Natural killer cell (primary cell): Measurements from ENCODE around the gene MYH7. TPM values are rescaled to one million over a fixed set of nuclear protein-coding genes. Genes with fewer than 3 reads are reported as not detected.
"Not testable (repeated sequence)": the region's sequence is repeated elsewhere in the genome, so short reads cannot be mapped to it uniquely, and the experiment has no call there.

Experiments
- ATAC-seq, 3 donors: fragments of 150-1000 bp in 2 of 3; fragments of 200-7000 bp in 1 of 3; cut with Tn5 transposase; 1 replicate in 1 of 3; 2 replicates in 2 of 3; pipeline ENCODE4 v1.10.0; 2021; ENCODE audit warnings: mild to moderate bottlenecking in 2 of 3, moderate library complexity in 2 of 3
- DNase-seq, 2 donors: peaks; one replicate each; pipeline versions ENCODE4 v3.0.0 to v3.0.0-alpha.2; 2013 to 2021; ENCODE audit warnings: mixed read lengths in 1 of 2
- H3K27ac ChIP-seq: one replicate; pipeline ENCODE4 v1.5.1; 2013; ENCODE audit warnings: mild to moderate bottlenecking, low read length
- H3K27me3 ChIP-seq: one replicate; pipeline ENCODE4 v1.6.1; 2013; ENCODE audit warnings: low read length; ENCODE audit not compliant: control insufficient read depth, insufficient read depth
- H3K36me3 ChIP-seq: one replicate; pipeline ENCODE4 v1.6.1; 2013; ENCODE audit warnings: low read length; ENCODE audit not compliant: control insufficient read depth, insufficient read depth
- H3K4me1 ChIP-seq: one replicate; pipeline ENCODE4 v1.6.1; 2013; ENCODE audit warnings: low read length; ENCODE audit not compliant: control insufficient read depth, insufficient read depth
- H3K4me3 ChIP-seq: one replicate; pipeline ENCODE4 v1.5.1; 2013; ENCODE audit warnings: low read length
- H3K9me3 ChIP-seq: one replicate; pipeline ENCODE4 v1.6.1; 2013; ENCODE audit warnings: low read length; ENCODE audit not compliant: control insufficient read depth, insufficient read depth
- H3K27ac Mint-ChIP-seq, 2 donors: one replicate each; pipeline ENCODE4 v1.8.0; 2022; ENCODE audit warnings: mild to moderate bottlenecking in 2 of 2, mixed read lengths in 2 of 2, moderate library complexity in 1 of 2
- H3K27me3 Mint-ChIP-seq, 2 donors: one replicate each; pipeline ENCODE4 v1.8.0; 2022; ENCODE audit warnings: low read depth in 2 of 2, mixed read lengths in 2 of 2
- H3K36me3 Mint-ChIP-seq: one replicate; pipeline ENCODE4 v1.8.0; 2022; ENCODE audit warnings: mixed read lengths
- H3K4me1 Mint-ChIP-seq, 2 donors: one replicate each; pipeline ENCODE4 v1.8.0; 2022; ENCODE audit warnings: mixed read lengths in 2 of 2
- H3K4me3 Mint-ChIP-seq: one replicate; pipeline ENCODE4 v1.8.0; 2022; ENCODE audit warnings: mild to moderate bottlenecking, moderate library complexity, mixed read lengths
- H3K9me3 Mint-ChIP-seq, 2 donors: one replicate each; pipeline ENCODE4 v1.8.0; 2022; ENCODE audit warnings: mixed read lengths in 2 of 2
- WGBS: methylation state at CpG from one replicate; pipeline ENCODE4 v1.1.7; 2013; ENCODE audit warnings: missing lambda C conversion rate; ENCODE audit not compliant: insufficient coverage; 5-methylcytosine and 5-hydroxymethylcytosine counted together
- intact Hi-C: fragments of 100-400 bp; cut with micrococcal nuclease; formaldehyde crosslinking; loops from one replicate; pipeline ENCODE4 v1.14.2; 2022
- total RNA-seq, 4 donors: library from RNA; stranded (reverse); fragments of 120-200 nt in 1 of 4; gene quantifications; one replicate each; pipeline versions ENCODE4 v1.2.3 to v1.2.4, GENCODE V29; 2013 to 2022
- TF ChIP-seq, protein P1 (sequence below): fragments of 200-600 bp; IDR thresholded peaks from one replicate; pipeline ENCODE4 v1.8.0; 2022; ENCODE audit warnings: antibody characterized with exemption

Gene MYH7
- total RNA-seq, 3 donors from 2014 or later (not counting 1 experiment from before 2014, with no cell fraction given), result not detected

DNA sequence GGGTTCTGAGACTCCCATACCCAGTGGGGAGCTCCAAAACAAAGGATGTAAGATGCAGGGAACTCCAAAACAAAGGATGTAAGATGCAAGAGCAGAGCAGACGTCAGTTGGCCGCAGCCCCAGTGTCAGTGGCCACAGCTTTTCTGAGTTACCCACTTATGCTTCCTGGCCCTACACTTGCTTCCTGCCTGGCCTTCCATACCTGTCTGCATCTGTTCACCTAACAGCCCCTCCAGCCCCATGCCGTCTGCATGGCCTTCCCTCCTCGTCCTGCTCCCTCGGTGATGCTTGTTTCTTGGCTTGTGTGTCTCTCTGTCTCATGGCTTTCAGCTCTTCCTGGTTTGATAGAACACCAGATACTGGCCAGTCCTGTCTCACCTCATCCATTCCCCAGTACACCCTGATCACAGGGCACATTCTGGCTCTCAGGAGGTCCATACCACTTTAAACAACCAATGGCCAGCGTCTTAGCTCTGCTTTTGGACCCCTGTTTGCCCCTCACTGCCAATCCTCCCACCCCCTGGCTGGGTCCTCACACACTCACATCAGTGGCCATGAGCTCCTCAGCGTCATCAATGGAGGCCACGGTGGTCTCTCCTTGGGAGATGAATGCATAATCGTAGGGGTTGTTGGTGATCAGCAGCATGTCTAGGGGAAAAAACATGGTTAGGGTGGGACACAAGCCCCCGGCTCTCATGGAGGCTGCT lies 5.3 kb downstream of the MYH7 start:
- WGBS, result 79% methylated on average over 10 of the region's 10 CpGs
- ATAC-seq (no peak), DNase-seq (no peak)
- H3K36me3 ChIP-seq, result no peaks in the 10 kb centered on the region
- Mint-ChIP-seq H3K9me3 (no peaks in the 10 kb centered on the region), H3K4me3 (no peak overlapping the region), H3K27me3 (peaks cover 5 to 8% of the 10 kb centered on the region in 2 donors), H3K36me3 (no peaks in the 10 kb centered on the region), H3K4me1 (no peaks in the 10 kb centered on the region), H3K27ac (no peak overlapping the region)
- no peaks in the 10 kb centered on the region for H3K9me3 ChIP-seq
- intact Hi-C loops, result no loop called here
- no peaks in the 10 kb centered on the region for H3K4me1 ChIP-seq
- no peak overlapping the region for H3K4me3 ChIP-seq
- TF ChIP-seq, protein P1, sequence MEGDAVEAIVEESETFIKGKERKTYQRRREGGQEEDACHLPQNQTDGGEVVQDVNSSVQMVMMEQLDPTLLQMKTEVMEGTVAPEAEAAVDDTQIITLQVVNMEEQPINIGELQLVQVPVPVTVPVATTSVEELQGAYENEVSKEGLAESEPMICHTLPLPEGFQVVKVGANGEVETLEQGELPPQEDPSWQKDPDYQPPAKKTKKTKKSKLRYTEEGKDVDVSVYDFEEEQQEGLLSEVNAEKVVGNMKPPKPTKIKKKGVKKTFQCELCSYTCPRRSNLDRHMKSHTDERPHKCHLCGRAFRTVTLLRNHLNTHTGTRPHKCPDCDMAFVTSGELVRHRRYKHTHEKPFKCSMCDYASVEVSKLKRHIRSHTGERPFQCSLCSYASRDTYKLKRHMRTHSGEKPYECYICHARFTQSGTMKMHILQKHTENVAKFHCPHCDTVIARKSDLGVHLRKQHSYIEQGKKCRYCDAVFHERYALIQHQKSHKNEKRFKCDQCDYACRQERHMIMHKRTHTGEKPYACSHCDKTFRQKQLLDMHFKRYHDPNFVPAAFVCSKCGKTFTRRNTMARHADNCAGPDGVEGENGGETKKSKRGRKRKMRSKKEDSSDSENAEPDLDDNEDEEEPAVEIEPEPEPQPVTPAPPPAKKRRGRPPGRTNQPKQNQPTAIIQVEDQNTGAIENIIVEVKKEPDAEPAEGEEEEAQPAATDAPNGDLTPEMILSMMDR, result no peak
- no peak overlapping the region for H3K27ac ChIP-seq
- no peaks in the 10 kb centered on the region for H3K27me3 ChIP-seq

DNA sequence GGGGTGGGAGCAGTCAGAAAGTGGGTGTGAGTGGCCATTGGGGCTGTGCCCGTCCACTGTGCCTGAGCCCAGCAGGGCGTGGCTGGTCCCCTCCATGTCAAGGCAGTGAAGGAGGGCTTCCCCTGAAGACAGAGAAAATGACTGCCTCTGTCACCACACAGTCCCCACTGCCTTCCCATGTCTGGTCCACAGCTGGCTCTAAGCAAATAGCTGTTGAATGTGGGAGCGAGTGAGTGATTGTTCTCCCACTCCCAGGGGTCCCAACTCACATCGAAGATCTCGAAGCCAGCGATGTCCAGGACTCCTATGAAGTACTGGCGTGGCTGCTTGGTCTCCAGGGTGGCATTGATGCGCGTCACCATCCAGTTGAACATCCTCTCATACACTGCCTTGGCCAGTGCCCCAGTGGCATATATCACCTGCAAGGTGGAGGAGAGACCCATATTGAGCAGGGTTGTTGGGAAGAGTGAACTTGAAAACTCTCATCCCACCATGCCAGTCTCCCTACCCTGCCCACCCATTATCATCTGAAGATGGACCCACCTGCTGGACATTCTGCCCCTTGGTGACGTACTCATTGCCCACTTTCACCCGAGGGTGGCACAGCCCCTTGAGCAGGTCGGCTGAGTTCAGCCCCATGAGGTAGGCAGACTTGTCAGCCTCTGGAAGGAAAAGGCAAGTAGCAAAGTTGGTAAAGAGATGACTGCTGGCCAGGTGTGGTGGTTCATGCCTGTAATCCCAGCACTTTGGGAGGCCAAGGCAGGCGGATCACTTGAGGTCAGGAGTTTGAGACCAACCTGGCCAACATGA lies 6.6 kb downstream of the MYH7 start:
- H3K9me3 ChIP-seq, result no peaks in the 10 kb centered on the region
- TF ChIP-seq, protein P1, result no peak
- no peaks in the 10 kb centered on the region for H3K27me3 ChIP-seq
- no peak overlapping the region for H3K4me3 Mint-ChIP-seq
- H3K27me3 Mint-ChIP-seq, result peaks cover 8% of the 10 kb centered on the region in 2 donors
- no peak overlapping the region for H3K27ac Mint-ChIP-seq
- intact Hi-C loops, result no loop called here
- H3K36me3 ChIP-seq, result no peaks in the 10 kb centered on the region
- H3K4me3 ChIP-seq, result no peak overlapping the region
- DNase-seq (no peak), ATAC-seq (no peak)
- H3K4me1 ChIP-seq, result no peaks in the 10 kb centered on the region
- H3K9me3 Mint-ChIP-seq, result no peaks in the 10 kb centered on the region
- no peaks in the 10 kb centered on the region for H3K4me1 Mint-ChIP-seq
- H3K36me3 Mint-ChIP-seq, result no peaks in the 10 kb centered on the region
- 88% methylated on average over 9 of the region's 13 CpGs for WGBS
- no peak overlapping the region for H3K27ac ChIP-seq

- H3K4me3 ChIP-seq, H3K4me1 ChIP-seq, DNase-seq, H3K9me3 Mint-ChIP-seq, H3K27me3 ChIP-seq, intact Hi-C loops, H3K4me3 Mint-ChIP-seq, H3K36me3 Mint-ChIP-seq, H3K27ac ChIP-seq, H3K9me3 ChIP-seq, H3K27me3 Mint-ChIP-seq, H3K4me1 Mint-ChIP-seq, ATAC-seq, H3K27ac Mint-ChIP-seq, H3K36me3 ChIP-seq: not testable (repeated sequence)
- 79% methylated on average over 6 of the region's 6 CpGs for WGBS
Observed at GRCh38 chr14:23425798-23426197, 9.7 kb downstream of the MYH7 start.

GRCh38 chr14:23425169-23425568 lies 10.3 kb downstream of the MYH7 start:
- DNase-seq, result no peak
- WGBS, result 81% methylated on average over 10 of the region's 10 CpGs
- no peaks in the 10 kb centered on the region for H3K4me1 Mint-ChIP-seq
- no peaks in the 10 kb centered on the region for H3K36me3 ChIP-seq
- H3K27me3 Mint-ChIP-seq, result peaks cover 4% of the 10 kb centered on the region in 2 donors
- H3K9me3 Mint-ChIP-seq, result no peaks in the 10 kb centered on the region
- no peak overlapping the region for H3K4me3 ChIP-seq
- H3K36me3 Mint-ChIP-seq, result no peaks in the 10 kb centered on the region
- H3K27ac ChIP-seq, result no peak overlapping the region
- H3K27ac Mint-ChIP-seq, result no peak overlapping the region
- intact Hi-C loops, result no loop called here
- ATAC-seq, result no peak
- H3K9me3 ChIP-seq, result no peaks in the 10 kb centered on the region
- no peak overlapping the region for H3K4me3 Mint-ChIP-seq
- H3K4me1 ChIP-seq, result no peaks in the 10 kb centered on the region
- no peaks in the 10 kb centered on the region for H3K27me3 ChIP-seq
- TF ChIP-seq, protein P1, result no peak
